Upper lobe of left lung (tissue), 6 donors: Measurements from ENCODE around the gene FEM1B. TPM values are rescaled to one million over a fixed set of nuclear protein-coding genes. Genes with fewer than 3 reads are reported as not detected.
A peak's percentile ranks its signal among the peaks of the same experiment; 100 is the strongest.

Experiments used
- ATAC-seq, 2 donors: fragments of 200-7000 bp; cut with Tn5 transposase; one replicate each; pipeline ENCODE4 v1.9.1; 2022; ENCODE audit warnings: mild to moderate bottlenecking in 2 of 2, moderate library complexity in 2 of 2; ENCODE audit not compliant: low FRiP score in 2 of 2
- DNase-seq, 2 donors: peaks; one replicate each; pipeline ENCODE4 v3.0.0-alpha.2; 2019 to 2020
- H3K27ac ChIP-seq, 4 donors: fragments of 200-600 bp; sonication (generic); one replicate each; pipeline ENCODE4 v1.5.1; 2016 to 2019
- H3K27me3 ChIP-seq, 4 donors: fragments of 200-600 bp; sonication (generic); one replicate each; pipeline ENCODE4 v1.5.1; 2017 to 2019
- H3K36me3 ChIP-seq, 4 donors: fragments of 200-600 bp; sonication (generic); one replicate each; pipeline ENCODE4 v1.5.1; 2016 to 2019
- H3K4me1 ChIP-seq, 4 donors: fragments of 200-600 bp; sonication (generic); one replicate each; pipeline ENCODE4 v1.5.1; 2018 to 2019
- H3K4me3 ChIP-seq, 4 donors: fragments of 200-600 bp; sonication (generic); one replicate each; pipeline ENCODE4 v1.5.1; 2017 to 2019; ENCODE audit warnings: mild to moderate bottlenecking in 2 of 4, moderate library complexity in 1 of 4
- H3K9me3 ChIP-seq, 4 donors: fragments of 200-600 bp; sonication (generic); one replicate each; pipeline ENCODE4 v1.5.1; 2018 to 2019
- CTCF ChIP-seq, 6 experiments: fragments of 450-650 bp in 4 of 6; fragments of 200-600 bp in 2 of 6; sonication (generic) in 2 of 6; IDR thresholded peaks; one replicate each; pipeline ENCODE4 v1.5.1; 2016 to 2019; ENCODE audit warnings: antibody characterized with exemption in 6 of 6
- EP300 ChIP-seq, 4 donors: sonication (generic); formaldehyde crosslinking; IDR thresholded peaks; one replicate each; pipeline ENCODE4 v1.5.1; 2017; ENCODE audit warnings: antibody characterized with exemption in 4 of 4, control low read depth in 2 of 4
- POLR2A ChIP-seq, 4 donors: fragments of 450-650 bp; IDR thresholded peaks; one replicate each; pipeline ENCODE4 v1.5.1; 2016 to 2017; ENCODE audit warnings: antibody characterized with exemption in 4 of 4, mild to moderate bottlenecking in 2 of 4
- POLR2AphosphoS5 ChIP-seq, 2 donors: sonication (generic); formaldehyde crosslinking; IDR thresholded peaks; one replicate each; pipeline ENCODE4 v1.5.1; 2017; ENCODE audit warnings: antibody characterized with exemption in 2 of 2
- WGBS, 2 donors: methylation state at CpG; one replicate each; pipeline ENCODE4 v1.1.5; 2017 to 2018; 5-methylcytosine and 5-hydroxymethylcytosine counted together
- total RNA-seq, 6 donors: library from RNA; depleted of rRNA in 4 of 6; stranded (reverse); fragments of >200 nt in 4 of 6; gene quantifications; one replicate each; pipeline versions ENCODE4 v1.1.0 to v1.2.1, GENCODE V29; 2016 to 2021
- donor health status: DM: no; HTN: no; CAD: no; lungs with moderate emphysema.
- donor health status: DM: no; HTN: yes; CAD: no; lungs with severe emphysema.

FEM1B gene
- total RNA-seq, 6 donors from 2014 or later, result 16.0 to 58.8 (median 36.9) TPM

- 66 to 69% methylated on average over 4 of the region's 4 CpGs for WGBS, 2 donors
Observed at GRCh38 chr15:68258692-68259091, 18.9 kb upstream of the FEM1B start.

GRCh38 chr15:68259883-68260282 lies 17.7 kb upstream of the FEM1B start:
- H3K9me3 ChIP-seq, result no peaks in the 10 kb centered on the region
- no peaks in the 10 kb centered on the region for H3K27me3 ChIP-seq
- H3K4me1 ChIP-seq, result peaks cover 3 to 15% (median 7%) of the 10 kb centered on the region in 4 donors
- no peak for TF ChIP-seq EP300 (IDR thresholded peaks at IDR 0.05)
- TF ChIP-seq POLR2AphosphoS5 (IDR thresholded peaks at IDR 0.05), result no peak
- TF ChIP-seq POLR2A (IDR thresholded peaks at IDR 0.05), result no peak
- no peak for TF ChIP-seq CTCF (IDR thresholded peaks at IDR 0.05)
- no peak for DNase-seq
- H3K4me3 ChIP-seq, result no peak overlapping the region
- 60 to 74% methylated on average over 1 to 2 of the region's 2 CpGs for WGBS, 2 donors
- H3K27ac ChIP-seq, result no peak overlapping the region
- ATAC-seq, result no peak
- no peaks in the 10 kb centered on the region for H3K36me3 ChIP-seq

More at GRCh38 chr15:68258692-68259091, 18.9 kb upstream of the FEM1B start:
- ATAC-seq, result peak in 1 of 2 donors; percentile 46
- Histone ChIP-seq H3K27me3 (no peaks in the 10 kb centered on the region), H3K9me3 (no peaks in the 10 kb centered on the region), H3K36me3 (no peaks in the 10 kb centered on the region), H3K4me1 (peaks cover 3 to 15% (median 7%) of the 10 kb centered on the region in 4 donors), H3K27ac (no peak overlapping the region), H3K4me3 (no peak overlapping the region)
- DNase-seq, result peak in 1 of 2 donors; percentile 36
- TF ChIP-seq EP300 (IDR thresholded peaks at IDR 0.05), result no peak
- no peak for TF ChIP-seq POLR2AphosphoS5 (IDR thresholded peaks at IDR 0.05)
- TF ChIP-seq CTCF (IDR thresholded peaks at IDR 0.05), result no peak
- TF ChIP-seq POLR2A (IDR thresholded peaks at IDR 0.05), result no peak

- 93% methylated on average over 3 of the region's 3 CpGs for WGBS, 2 donors
- DNase-seq, result no peak
- Histone ChIP-seq H3K27ac (no peak overlapping the region), H3K9me3 (no peaks in the 10 kb centered on the region), H3K27me3 (no peaks in the 10 kb centered on the region), H3K36me3 (no peaks in the 10 kb centered on the region), H3K4me1 (peaks cover 3 to 13% (median 7%) of the 10 kb centered on the region in 4 donors), H3K4me3 (no peak overlapping the region)
- TF ChIP-seq CTCF (IDR thresholded peaks at IDR 0.05) (no peak), EP300 (IDR thresholded peaks at IDR 0.05) (no peak), POLR2A (IDR thresholded peaks at IDR 0.05) (no peak), POLR2AphosphoS5 (IDR thresholded peaks at IDR 0.05) (no peak)
- no peak for ATAC-seq
Observed at GRCh38 chr15:68261241-68261640, 16.3 kb upstream of the FEM1B start.

- WGBS, 2 donors, result 93 to 96% methylated on average over 3 of the region's 3 CpGs
- TF ChIP-seq CTCF (IDR thresholded peaks at IDR 0.05) (no peak), POLR2AphosphoS5 (IDR thresholded peaks at IDR 0.05) (no peak), EP300 (IDR thresholded peaks at IDR 0.05) (no peak), POLR2A (IDR thresholded peaks at IDR 0.05) (no peak)
- Histone ChIP-seq H3K27ac (no peak overlapping the region), H3K4me3 (no peak overlapping the region), H3K27me3 (no peaks in the 10 kb centered on the region), H3K36me3 (no peaks in the 10 kb centered on the region), H3K9me3 (no peaks in the 10 kb centered on the region), H3K4me1 (peaks cover 0 to 6% (median 4%) of the 10 kb centered on the region in 4 donors)
- DNase-seq (no peak), ATAC-seq (no peak)
Observed at GRCh38 chr15:68261980-68262379, 15.6 kb upstream of the FEM1B start.
